ENCODE data around the gene C14orf119.

C14orf119 gene

DNA sequence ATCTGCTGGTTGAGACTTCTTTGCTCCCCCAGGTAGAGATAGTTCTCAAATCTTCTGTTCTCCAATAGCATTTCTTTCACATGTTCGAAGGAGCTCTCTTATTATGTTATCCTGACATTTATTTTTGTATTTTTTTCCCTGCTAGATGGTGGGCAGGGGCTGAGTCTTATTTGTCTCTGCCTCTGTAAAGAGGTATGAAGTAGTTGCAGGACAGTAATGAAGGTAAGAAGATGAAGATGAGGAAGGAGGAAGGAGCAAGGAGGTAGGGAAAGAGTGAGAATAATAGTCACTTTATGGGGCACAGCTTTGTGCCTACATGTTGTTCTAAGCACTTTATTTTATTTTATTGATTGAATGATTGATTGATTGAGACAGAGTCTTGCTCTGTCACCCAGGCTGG is 14.5 kb downstream of the C14orf119 start:
- TF ChIP-seq, protein P1, sequence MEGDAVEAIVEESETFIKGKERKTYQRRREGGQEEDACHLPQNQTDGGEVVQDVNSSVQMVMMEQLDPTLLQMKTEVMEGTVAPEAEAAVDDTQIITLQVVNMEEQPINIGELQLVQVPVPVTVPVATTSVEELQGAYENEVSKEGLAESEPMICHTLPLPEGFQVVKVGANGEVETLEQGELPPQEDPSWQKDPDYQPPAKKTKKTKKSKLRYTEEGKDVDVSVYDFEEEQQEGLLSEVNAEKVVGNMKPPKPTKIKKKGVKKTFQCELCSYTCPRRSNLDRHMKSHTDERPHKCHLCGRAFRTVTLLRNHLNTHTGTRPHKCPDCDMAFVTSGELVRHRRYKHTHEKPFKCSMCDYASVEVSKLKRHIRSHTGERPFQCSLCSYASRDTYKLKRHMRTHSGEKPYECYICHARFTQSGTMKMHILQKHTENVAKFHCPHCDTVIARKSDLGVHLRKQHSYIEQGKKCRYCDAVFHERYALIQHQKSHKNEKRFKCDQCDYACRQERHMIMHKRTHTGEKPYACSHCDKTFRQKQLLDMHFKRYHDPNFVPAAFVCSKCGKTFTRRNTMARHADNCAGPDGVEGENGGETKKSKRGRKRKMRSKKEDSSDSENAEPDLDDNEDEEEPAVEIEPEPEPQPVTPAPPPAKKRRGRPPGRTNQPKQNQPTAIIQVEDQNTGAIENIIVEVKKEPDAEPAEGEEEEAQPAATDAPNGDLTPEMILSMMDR (IDR thresholded peaks at IDR 0.05; ENCODE audit: low read depth, low read length) = no peak
- no peak overlapping the region for H3K4me3 ChIP-seq (ENCODE audit: low read depth, low read length)

- TF ChIP-seq, protein P1 (IDR thresholded peaks at IDR 0.05; ENCODE audit: low read depth, low read length) = no peak
- no peak overlapping the region for H3K4me3 ChIP-seq (ENCODE audit: low read depth, low read length)
Measured at GRCh38 chr14:23110579-23111365, 15.5 kb downstream of the C14orf119 start.

GRCh38 chr14:23112359-23113178 is 17.3 kb downstream of the C14orf119 start:
- H3K4me3 ChIP-seq (ENCODE audit: low read depth, low read length) = no peak overlapping the region
- TF ChIP-seq, protein P1 (IDR thresholded peaks at IDR 0.05; ENCODE audit: low read depth, low read length) = no peak

- TF ChIP-seq, protein P1 (IDR thresholded peaks at IDR 0.05; ENCODE audit: low read depth, low read length) = no peak
- no peak overlapping the region for H3K4me3 ChIP-seq (ENCODE audit: low read depth, low read length)
Measured at GRCh38 chr14:23113431-23114119, 18.3 kb downstream of the C14orf119 start.

GRCh38 chr14:23114120-23114458 is 18.8 kb downstream of the C14orf119 start:
- TF ChIP-seq, protein P1 (IDR thresholded peaks at IDR 0.05; ENCODE audit: low read depth, low read length) = no peak
- no peak overlapping the region for H3K4me3 ChIP-seq (ENCODE audit: low read depth, low read length)

GRCh38 chr14:23114669-23115038 is 19.3 kb downstream of the C14orf119 start:
- H3K4me3 ChIP-seq (ENCODE audit: low read depth, low read length) = 0 out of 2 replicates have a peak overlapping the region, but pooled peaks have one; percentile 3
- TF ChIP-seq, protein P1 (IDR thresholded peaks at IDR 0.05; ENCODE audit: low read depth, low read length) = no peak

All from WI38 (cell line).